Measurements from ENCODE around the gene FXYD6. TPM values are rescaled to one million over a fixed set of nuclear protein-coding genes. Genes with fewer than 3 reads are reported as not detected.

Gene FXYD6
- total and polyA plus RNA-seq, 12 donors, result 34.3 to 218 (median 94.1) TPM

GRCh38 chr11:117908109-117908895 is 31.8 kb upstream of the FXYD6 start:
- peak in 2 of 7 donors; percentile 10 to 15 for DNase-seq
- intact Hi-C loops (cut with DNase I), result no loop called here
- WGBS, 4 donors, result 83 to 89% (median 84%) methylated on average over 15 to 17 of the region's 17 CpGs

GRCh38 chr11:117907276-117908108 is 31.0 kb upstream of the FXYD6 start:
- Histone ChIP-seq H3K4me3 (no peak overlapping the region), H3K9me3 (replicated peaks in 1 of 3) (no peaks in the 10 kb centered on the region), H3K27me3 (no peaks in the 10 kb centered on the region), H3K36me3 (replicated peaks in 1 of 2) (no peaks in the 10 kb centered on the region), H3K27ac (peak overlapping the region in 1 of 5 donors; percentile 57), H3K4me1 (replicated peaks in 1 of 2) (peaks cover 8 to 33% of the 10 kb centered on the region in 2 donors)
- 27 to 43% (median 32%) methylated on average over 14 to 24 of the region's 24 CpGs for WGBS, 4 donors
- peak; percentile 90 to 96 (median 95) for DNase-seq
- intact Hi-C loops (cut with DNase I), result no loop called here
- TF ChIP-seq POLR2A (IDR thresholded peaks at IDR 0.05), result peak in 1 of 2 donors; percentile 47
- TF ChIP-seq CTCF (IDR thresholded peaks at IDR 0.05), result no peak

More at GRCh38 chr11:117908109-117908895, 31.8 kb upstream of the FXYD6 start:
- H3K27ac ChIP-seq, result no peak overlapping the region
- no peak overlapping the region for H3K4me3 ChIP-seq
- no peaks in the 10 kb centered on the region for H3K27me3 ChIP-seq
- peaks cover 8 to 33% of the 10 kb centered on the region in 2 donors for H3K4me1 ChIP-seq (replicated peaks in 1 of 2)
- no peaks in the 10 kb centered on the region for H3K9me3 ChIP-seq (replicated peaks in 1 of 3)
- TF ChIP-seq POLR2A (IDR thresholded peaks at IDR 0.05) (no peak), CTCF (IDR thresholded peaks at IDR 0.05) (no peak)
- H3K36me3 ChIP-seq (replicated peaks in 1 of 2), result no peaks in the 10 kb centered on the region

- WGBS, 4 donors, result 77 to 86% (median 82%) methylated on average over 4 of the region's 4 CpGs
- Histone ChIP-seq H3K27me3 (no peaks in the 10 kb centered on the region), H3K36me3 (replicated peaks in 1 of 2) (no peaks in the 10 kb centered on the region), H3K27ac (peak overlapping the region in 1 of 5 donors; percentile 34), H3K9me3 (replicated peaks in 1 of 3) (no peaks in the 10 kb centered on the region), H3K4me3 (no peak overlapping the region), H3K4me1 (replicated peaks in 1 of 2) (peaks cover 8 to 33% of the 10 kb centered on the region in 2 donors)
- no peak for DNase-seq
- intact Hi-C loops (cut with DNase I), result no loop called here
- no peak for TF ChIP-seq CTCF (IDR thresholded peaks at IDR 0.05)
- TF ChIP-seq POLR2A (IDR thresholded peaks at IDR 0.05), result no peak
Measured at GRCh38 chr11:117906710-117907109, 30.3 kb upstream of the FXYD6 start.

GRCh38 chr11:117906126-117906525 is 29.7 kb upstream of the FXYD6 start:
- Histone ChIP-seq H3K4me3 (no peak overlapping the region), H3K27ac (no peak overlapping the region), H3K36me3 (replicated peaks in 1 of 2) (no peaks in the 10 kb centered on the region), H3K4me1 (replicated peaks in 1 of 2) (peaks cover 8 to 33% of the 10 kb centered on the region in 2 donors), H3K27me3 (no peaks in the 10 kb centered on the region), H3K9me3 (replicated peaks in 1 of 3) (no peaks in the 10 kb centered on the region)
- 95 to 100% (median 99%) methylated on average over 2 of the region's 2 CpGs for WGBS, 4 donors
- intact Hi-C loops (cut with DNase I), result no loop called here
- DNase-seq, result no peak
- no peak for TF ChIP-seq CTCF (IDR thresholded peaks at IDR 0.05)

All from adrenal gland (tissue), 12 donors.